RWPE1 (cell line): ENCODE results near the gene EXOC7.

Experiments
- CTCF ChIA-PET: fragments of 350-600 bp; sonication (Branson Sonifier 250); formaldehyde crosslinking; extraction: SDS; loops from one replicate; lab custom pipeline; 2021; lab: Yijun Ruan, JAX
- POLR2A ChIA-PET: fragments of 400-600 bp; formaldehyde crosslinking; extraction: SDS; loops from one replicate; lab custom pipeline; 2020; ENCODE audit warnings: antibody characterized with exemption; ENCODE audit not compliant: low non-redundant PET; lab: Yijun Ruan, JAX
- DNase-seq: peaks from one replicate; pipeline ENCODE4 v3.0.0; 2012; ENCODE audit warnings: low spot score
- H3K27ac ChIP-seq: fragments of 450-650 bp; 2 replicates; pipeline ENCODE4 v1.5.1; 2017
- CTCF ChIP-seq: fragments of 450-650 bp; conservative IDR thresholded peaks from 2 replicates; pipeline ENCODE4 v1.5.1; 2017; ENCODE audit warnings: low read depth, mild to moderate bottlenecking

EXOC7 gene

GRCh38 chr17:76148015-76148326, 44.4 kb upstream of the EXOC7 start:
- H3K27ac ChIP-seq = no peak overlapping the region
- TF ChIP-seq CTCF = peak; percentile 36; the same call in 1 of the 2 replicates
- POLR2A ChIA-PET = no interaction called here
- CTCF ChIA-PET = no interaction called here
- DNase-seq = no peak

GRCh38 chr17:76147211-76148014, 43.8 kb upstream of the EXOC7 start:
- H3K27ac ChIP-seq = no peak overlapping the region
- peak; percentile 79 for TF ChIP-seq CTCF
- CTCF ChIA-PET = interaction anchor here (0.6 kb wide), 1 partner anchor 381 kb away, joined by 3 read pairs; no protein-coding TSS in a partner anchor
- DNase-seq = peak; percentile 46
- POLR2A ChIA-PET = no interaction called here

GRCh38 chr17:76146053-76146851, 42.7 kb upstream of the EXOC7 start:
- CTCF ChIA-PET = interaction anchor here (0.6 to 0.9 kb wide), 3 partner anchors 10 to 380 kb away, joined by 3 read pairs; no protein-coding TSS in a partner anchor

GRCh38 chr17:76145231-76146052, 41.9 kb upstream of the EXOC7 start:
- no peak for TF ChIP-seq CTCF
- no peak for DNase-seq
- no peak overlapping the region for H3K27ac ChIP-seq
- CTCF ChIA-PET = interaction anchor here (0.9 to 1.2 kb wide), 2 partner anchors 10 to 134 kb away, joined by 3 read pairs; no protein-coding TSS in a partner anchor
- POLR2A ChIA-PET = no interaction called here

More at GRCh38 chr17:76146053-76146851, 42.7 kb upstream of the EXOC7 start:
- no peak overlapping the region for H3K27ac ChIP-seq
- POLR2A ChIA-PET = no interaction called here
- no peak for TF ChIP-seq CTCF
- DNase-seq = no peak

- POLR2A ChIA-PET = no interaction called here
- TF ChIP-seq CTCF = no peak
- CTCF ChIA-PET = interaction anchor here (2.2 kb wide), 1 partner anchor 137 kb away, joined by 12 read pairs; no protein-coding TSS in a partner anchor
- no peak for DNase-seq
- no peak overlapping the region for H3K27ac ChIP-seq
These were observed 39.0 kb upstream of the EXOC7 start for GRCh38 chr17:76142585-76143041.
